A549 (cell line): ENCODE data around the gene CEP89.

Experiments used
- CHD2 ChIP-seq: fragments of 150-350 bp; IDR thresholded peaks from 2 replicates; pipeline ENCODE4 v1.6.1; 2014; ENCODE audit warnings: low read length; ENCODE audit not compliant: partially characterized antibody
- HDAC2 ChIP-seq: fragments of 200-600 bp; sonication (generic); IDR thresholded peaks from 2 replicates; pipeline ENCODE4 v1.6.1; 2016
- KDM1A ChIP-seq: fragments of 200-600 bp; sonication (generic); IDR thresholded peaks from 2 replicates; pipeline ENCODE4 v1.6.1; 2016; ENCODE audit warnings: low read depth, mild to moderate bottlenecking
- MAZ ChIP-seq: fragments of 150-350 bp; IDR thresholded peaks from 2 replicates; pipeline ENCODE4 v1.6.1; 2014; ENCODE audit warnings: antibody characterized with exemption, low read depth, low read length, borderline replicate concordance
- NPAS2 ChIP-seq: fragments of 250-450 bp; sonication (Bioruptor Pico); IDR thresholded peaks from 2 replicates; pipeline ENCODE4 v1.8.0; 2022; ENCODE audit warnings: mild to moderate bottlenecking, moderate library complexity, borderline replicate concordance
- POLR2A ChIP-seq: IDR thresholded peaks from 2 replicates; pipeline ENCODE4 v1.6.1; 2012; ENCODE audit warnings: mild to moderate bottlenecking, low read length
- RFX5 ChIP-seq: fragments of 450-650 bp; IDR thresholded peaks from 2 replicates; pipeline ENCODE4 v1.7.1; 2014; ENCODE audit warnings: antibody characterized with exemption, mild to moderate bottlenecking, moderate library complexity
- TP53 ChIP-seq: fragments of 250-450 bp; sonication (Bioruptor Pico); IDR thresholded peaks from 2 replicates; pipeline ENCODE4 v1.5.0; 2021; ENCODE audit warnings: mild to moderate bottlenecking, moderate library complexity
- TF ChIP-seq, protein P1 (sequence below): IDR thresholded peaks from 2 replicates; pipeline ENCODE4 v1.6.1; 2012
- TF ChIP-seq, protein P2 (sequence below): fragments of >200 bp; sonication (Bioruptor Twin); formaldehyde crosslinking; IDR thresholded peaks from 3 replicates; pipeline ENCODE4 v1.5.1; 2016
- TF ChIP-seq, protein P3 (sequence below): fragments of 450-650 bp; IDR thresholded peaks from 2 replicates; pipeline ENCODE4 v1.6.1; 2014; ENCODE audit warnings: antibody characterized with exemption

DNA sequence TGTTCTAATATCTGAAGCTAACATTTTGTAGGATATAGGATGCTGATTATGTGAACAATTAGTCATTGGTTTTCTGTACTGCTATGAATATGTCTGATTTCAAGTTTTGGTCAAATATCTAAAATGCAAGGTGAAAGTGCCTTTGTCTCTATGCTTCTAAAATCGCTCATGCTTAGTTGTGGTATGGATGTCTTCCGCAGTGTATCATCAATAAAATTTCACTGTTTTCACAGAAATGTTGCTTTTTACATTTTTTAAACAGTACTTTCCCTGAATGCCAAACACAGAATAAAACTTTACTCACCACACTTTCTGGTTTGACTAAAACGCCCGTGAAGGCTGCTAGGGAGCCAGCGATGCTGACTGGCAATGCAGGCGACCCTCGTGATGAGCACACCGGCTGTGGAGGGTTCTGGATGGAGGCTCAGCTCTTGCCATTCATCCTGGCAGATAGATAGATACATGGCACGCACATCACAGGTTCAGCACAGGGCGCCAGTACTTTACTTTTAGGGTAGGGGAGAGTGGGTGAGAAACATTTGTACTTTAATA lies 142.3 kb downstream of the CEP89 start:
- TF ChIP-seq, protein P1, sequence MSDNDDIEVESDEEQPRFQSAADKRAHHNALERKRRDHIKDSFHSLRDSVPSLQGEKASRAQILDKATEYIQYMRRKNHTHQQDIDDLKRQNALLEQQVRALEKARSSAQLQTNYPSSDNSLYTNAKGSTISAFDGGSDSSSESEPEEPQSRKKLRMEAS, result no peak
- no peak for TF ChIP-seq TP53 (CRISPR knock-in tag)
- TF ChIP-seq, protein P2, sequence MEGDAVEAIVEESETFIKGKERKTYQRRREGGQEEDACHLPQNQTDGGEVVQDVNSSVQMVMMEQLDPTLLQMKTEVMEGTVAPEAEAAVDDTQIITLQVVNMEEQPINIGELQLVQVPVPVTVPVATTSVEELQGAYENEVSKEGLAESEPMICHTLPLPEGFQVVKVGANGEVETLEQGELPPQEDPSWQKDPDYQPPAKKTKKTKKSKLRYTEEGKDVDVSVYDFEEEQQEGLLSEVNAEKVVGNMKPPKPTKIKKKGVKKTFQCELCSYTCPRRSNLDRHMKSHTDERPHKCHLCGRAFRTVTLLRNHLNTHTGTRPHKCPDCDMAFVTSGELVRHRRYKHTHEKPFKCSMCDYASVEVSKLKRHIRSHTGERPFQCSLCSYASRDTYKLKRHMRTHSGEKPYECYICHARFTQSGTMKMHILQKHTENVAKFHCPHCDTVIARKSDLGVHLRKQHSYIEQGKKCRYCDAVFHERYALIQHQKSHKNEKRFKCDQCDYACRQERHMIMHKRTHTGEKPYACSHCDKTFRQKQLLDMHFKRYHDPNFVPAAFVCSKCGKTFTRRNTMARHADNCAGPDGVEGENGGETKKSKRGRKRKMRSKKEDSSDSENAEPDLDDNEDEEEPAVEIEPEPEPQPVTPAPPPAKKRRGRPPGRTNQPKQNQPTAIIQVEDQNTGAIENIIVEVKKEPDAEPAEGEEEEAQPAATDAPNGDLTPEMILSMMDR, result no peak
- no peak for TF ChIP-seq POLR2A
- no peak for TF ChIP-seq KDM1A
- no peak for TF ChIP-seq CHD2
- no peak for TF ChIP-seq MAZ
- TF ChIP-seq HDAC2, result no peak
- TF ChIP-seq RFX5, result no peak
- TF ChIP-seq, protein P3, sequence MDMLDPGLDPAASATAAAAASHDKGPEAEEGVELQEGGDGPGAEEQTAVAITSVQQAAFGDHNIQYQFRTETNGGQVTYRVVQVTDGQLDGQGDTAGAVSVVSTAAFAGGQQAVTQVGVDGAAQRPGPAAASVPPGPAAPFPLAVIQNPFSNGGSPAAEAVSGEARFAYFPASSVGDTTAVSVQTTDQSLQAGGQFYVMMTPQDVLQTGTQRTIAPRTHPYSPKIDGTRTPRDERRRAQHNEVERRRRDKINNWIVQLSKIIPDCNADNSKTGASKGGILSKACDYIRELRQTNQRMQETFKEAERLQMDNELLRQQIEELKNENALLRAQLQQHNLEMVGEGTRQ, result no peak
- TF ChIP-seq NPAS2 (CRISPR knock-in tag), result no peak
